HepG2 (cell line): ENCODE results near the gene ARGLU1. TPM values are rescaled to one million over a fixed set of nuclear protein-coding genes. Genes with fewer than 3 reads are reported as not detected.

ENCODE experiments used
- ATAC-seq: fragments of 200-7000 bp; cut with Tn5 transposase; 3 replicates; pipeline ENCODE4 v1.9.1; 2020; ENCODE audit warnings: mild to moderate bottlenecking, moderate library complexity
- BruUV-seq: library from RNA; stranded (reverse); fragments of 400-500 nt; replicated peaks from 2 replicates; lab custom pipeline; 2021; lab: Mats Ljungman, UMichigan
- CTCF ChIA-PET: fragments of 300-600 bp; formaldehyde crosslinking; extraction: SDS; loops from one replicate; lab custom pipeline; 2021; ENCODE audit warnings: low total read pairs, inconsistent platforms, low intra/inter-chr PET ratio; lab: Yijun Ruan, JAX
- POLR2A ChIA-PET: fragments of 350-600 bp; sonication (Branson Sonifier 250); formaldehyde crosslinking; loops from one replicate; lab custom pipeline; 2020; ENCODE audit warnings: antibody characterized with exemption, inconsistent platforms; lab: Yijun Ruan, JAX
- DNase-seq: peaks from one replicate; pipeline ENCODE4 v3.0.0-alpha.2; 2015; ENCODE audit warnings: low spot score
- FAIRE-seq: peaks from 3 replicates; lab custom pipeline; 2011; peaks lifted over from hg19 to GRCh38; lab: Jason Lieb, UNC
- H2AFZ ChIP-seq: one replicate; pipeline ENCODE4 v1.6.1; 2011; ENCODE audit warnings: low read length, inconsistent platforms
- H3K27ac ChIP-seq: fragments of 300-600 bp; 3 replicates; pipeline ENCODE4 v1.8.0; 2011; ENCODE audit warnings: mixed run types, mild to moderate bottlenecking, mixed read lengths, low read length, inconsistent platforms; ENCODE audit not compliant: insufficient read depth; ENCODE audit errors: extremely low read length
- H3K27me3 ChIP-seq, 2 experiments: fragments of 200-600 bp in 1 of 2; 2 replicates in 1 of 2; 3 replicates in 1 of 2; pipeline versions ENCODE4 v1.6.0 to v1.8.0; 2011; ENCODE audit warnings: low read length in 2 of 2, mild to moderate bottlenecking in 2 of 2, moderate library complexity in 2 of 2, inconsistent platforms in 1 of 2; ENCODE audit not compliant: insufficient read depth in 2 of 2, control insufficient read depth in 1 of 2
- H3K36me3 ChIP-seq, 2 experiments: fragments of 200-600 bp in 1 of 2; replicated peaks in 1 of 2; 2 replicates in 1 of 2; 3 replicates in 1 of 2; pipeline versions ENCODE4 v1.5.1 to v1.8.0; 2011; ENCODE audit warnings: low read length in 2 of 2, inconsistent platforms in 1 of 2; ENCODE audit not compliant: insufficient read depth in 2 of 2, control insufficient read depth in 1 of 2
- H3K4me1 ChIP-seq: 2 replicates; pipeline ENCODE4 v1.5.1; 2012; ENCODE audit warnings: low read length, inconsistent platforms; ENCODE audit not compliant: insufficient read depth
- H3K4me2 ChIP-seq: 2 replicates; pipeline ENCODE4 v1.6.0; 2011; ENCODE audit warnings: low read depth, low read length, inconsistent platforms
- H3K4me3 ChIP-seq, 3 experiments: fragments of 200-600 bp in 1 of 3; sonication (generic), shearing (Covaris generic) in 1 of 3; replicated peaks in 1 of 3; 2 replicates each; pipeline ENCODE4 v1.5.1; 2011 to 2016; ENCODE audit warnings: low read length in 3 of 3, inconsistent platforms in 2 of 3, low read depth in 2 of 3, mild to moderate bottlenecking in 2 of 3, control low read depth in 1 of 3, mixed read lengths in 1 of 3; ENCODE audit not compliant: insufficient read depth in 1 of 3
- H3K79me2 ChIP-seq: one replicate; pipeline ENCODE4 v1.6.1; 2011; ENCODE audit warnings: low read length, inconsistent platforms; ENCODE audit not compliant: insufficient read depth
- H3K9ac ChIP-seq: 2 replicates; pipeline ENCODE4 v1.6.0; 2011; ENCODE audit warnings: mild to moderate bottlenecking, low read depth, low read length, inconsistent platforms; ENCODE audit not compliant: insufficient read depth
- H3K9me3 ChIP-seq: 2 replicates; pipeline ENCODE4 v1.5.1; 2012; ENCODE audit warnings: mild to moderate bottlenecking, low read length
- H4K20me1 ChIP-seq: 2 replicates; pipeline ENCODE4 v1.6.0; 2011; ENCODE audit warnings: inconsistent platforms, mild to moderate bottlenecking, low read length, moderate library complexity; ENCODE audit not compliant: insufficient read depth
- BHLHE40 ChIP-seq: IDR thresholded peaks from 2 replicates; pipeline ENCODE4 v1.6.1; 2011; ENCODE audit warnings: low read length, improper control_type of control experiment
- EED ChIP-seq: sonication (generic); formaldehyde crosslinking; IDR thresholded peaks from 2 replicates; pipeline ENCODE4 v1.5.0; 2020; ENCODE audit warnings: mild to moderate bottlenecking, missing genetic modification reagents
- ERF ChIP-seq: IDR thresholded peaks from 2 replicates; pipeline ENCODE4 v1.6.1; 2018; ENCODE audit warnings: missing biosample characterization, missing genetic modification reagents
- FLYWCH1 ChIP-seq: sonication (generic); formaldehyde crosslinking; IDR thresholded peaks from 2 replicates; pipeline ENCODE4 v1.8.1; 2023; ENCODE audit warnings: mild to moderate bottlenecking, missing genetic modification reagents
- HDAC1 ChIP-seq: sonication (generic); formaldehyde crosslinking; IDR thresholded peaks from 2 replicates; pipeline ENCODE4 v1.5.1; 2020; ENCODE audit warnings: mild to moderate bottlenecking, missing genetic modification reagents
- KDM6A ChIP-seq: IDR thresholded peaks from 2 replicates; pipeline ENCODE4 v1.6.1; 2016; ENCODE audit warnings: low read depth
- NCOA1 ChIP-seq: sonication (generic); formaldehyde crosslinking; IDR thresholded peaks from 2 replicates; pipeline ENCODE4 v1.9.0; 2021; ENCODE audit warnings: missing genetic modification reagents
- NONO ChIP-seq, 2 experiments: fragments of 450-650 bp in 1 of 2; sonication (generic) in 1 of 2; formaldehyde crosslinking in 1 of 2; IDR thresholded peaks in 1 of 2; conservative IDR thresholded peaks in 1 of 2; 2 replicates each; pipeline versions ENCODE4 v1.6.1 to v1.8.0; 2017 to 2022; ENCODE audit warnings: mild to moderate bottlenecking in 1 of 2, missing genetic modification reagents in 1 of 2, moderate library complexity in 1 of 2
- PAF1 ChIP-seq: IDR thresholded peaks from 2 replicates; pipeline ENCODE4 v1.6.1; 2016; ENCODE audit warnings: missing genetic modification reagents, missing compliant biosample characterization
- SP1 ChIP-seq, 2 experiments: fragments of 450-650 bp in 1 of 2; sonication (generic) in 1 of 2; formaldehyde crosslinking in 1 of 2; IDR thresholded peaks; 2 replicates each; pipeline versions ENCODE4 v1.4.0 to v1.6.1; 2016 to 2020; ENCODE audit warnings: missing genetic modification reagents in 1 of 2
- TARDBP ChIP-seq: sonication (generic); formaldehyde crosslinking; IDR thresholded peaks from 2 replicates; pipeline ENCODE4 v1.8.0; 2022; ENCODE audit warnings: mild to moderate bottlenecking, missing genetic modification reagents
- ZKSCAN1 ChIP-seq: fragments of 150-350 bp; IDR thresholded peaks from 2 replicates; pipeline ENCODE4 v1.6.1; 2014; ENCODE audit warnings: low read length
- ZNF337 ChIP-seq: sonication (generic); formaldehyde crosslinking; IDR thresholded peaks from 2 replicates; pipeline ENCODE4 v1.5.1; 2020; ENCODE audit warnings: missing genetic modification reagents, low read depth, mild to moderate bottlenecking, borderline replicate concordance
- ZNF510 ChIP-seq: sonication (generic); formaldehyde crosslinking; IDR thresholded peaks from 2 replicates; pipeline ENCODE4 v1.4.0; 2020; ENCODE audit warnings: low read depth, mild to moderate bottlenecking, missing genetic modification reagents
- ZNF775 ChIP-seq: sonication (generic); formaldehyde crosslinking; IDR thresholded peaks from 2 replicates; pipeline ENCODE4 v1.4.0; 2020; ENCODE audit warnings: missing genetic modification reagents, mild to moderate bottlenecking, moderate library complexity, borderline replicate concordance
- WGBS: methylation state at CpG from one replicate; pipeline ENCODE4 v1.1.6; 2017; ENCODE audit warnings: low lambda C conversion rate; 5-methylcytosine and 5-hydroxymethylcytosine counted together
- in situ Hi-C: cut with HindIII; loops from 2 replicates; pipeline ENCODE4 v1.10.0; 2017; ENCODE audit warnings: low pct_unique_long_range_greater_than_20kb; ENCODE audit not compliant: extremely low pct_ligation_motif_present
- intact Hi-C: fragments of 100-400 bp; cut with micrococcal nuclease; formaldehyde crosslinking; loops from one replicate; pipeline ENCODE4 v1.10.0; 2022; ENCODE audit not compliant: unreplicated experiment
- polyA plus RNA-seq, 8 experiments: library from polyadenylated mRNA; depleted of rRNA in 3 of 8; stranded (reverse) in 7 of 8; unstranded in 1 of 8; fragments of >200 nt; fragmentation: Illumina TruSeq in 4 of 8; extraction: Trizol in 4 of 8; gene quantifications; 2 replicates each; pipeline versions ENCODE4 v1.2.1 to v1.2.3, GENCODE V29; 2011 to 2016; ENCODE audit warnings: low read depth in 4 of 8, missing spikeins in 1 of 8, mixed read lengths in 1 of 8; ENCODE audit not compliant: insufficient read depth in 1 of 8
- total RNA-seq, 5 experiments: library from RNA; depleted of rRNA; stranded (reverse); fragments of >200 nt; fragmentation: Illumina TruSeq; extraction: Trizol; gene quantifications; 2 replicates each; pipeline ENCODE4 v1.2.3, GENCODE V29; 2016; ENCODE audit warnings: low read depth in 1 of 5
- TF ChIP-seq, protein P1 (sequence below): sonication (generic); formaldehyde crosslinking; IDR thresholded peaks from 2 replicates; pipeline ENCODE4 v1.4.0; 2020; ENCODE audit warnings: missing genetic modification reagents
- TF ChIP-seq, protein P2 (sequence below): sonication (generic); formaldehyde crosslinking; IDR thresholded peaks from 2 replicates; pipeline ENCODE4 v1.5.0; 2020; ENCODE audit warnings: missing genetic modification reagents
- TF ChIP-seq, protein P3 (sequence below): sonication (generic); formaldehyde crosslinking; IDR thresholded peaks from 2 replicates; pipeline ENCODE4 v1.4.0; 2020; ENCODE audit warnings: missing genetic modification reagents

Gene ARGLU1
- total and polyA plus RNA-seq, 2 of the 13 experiments (the other 11 are each of a cell fraction or from before 2014, with no cell fraction given), result 47.1 to 70.6 TPM

DNA sequence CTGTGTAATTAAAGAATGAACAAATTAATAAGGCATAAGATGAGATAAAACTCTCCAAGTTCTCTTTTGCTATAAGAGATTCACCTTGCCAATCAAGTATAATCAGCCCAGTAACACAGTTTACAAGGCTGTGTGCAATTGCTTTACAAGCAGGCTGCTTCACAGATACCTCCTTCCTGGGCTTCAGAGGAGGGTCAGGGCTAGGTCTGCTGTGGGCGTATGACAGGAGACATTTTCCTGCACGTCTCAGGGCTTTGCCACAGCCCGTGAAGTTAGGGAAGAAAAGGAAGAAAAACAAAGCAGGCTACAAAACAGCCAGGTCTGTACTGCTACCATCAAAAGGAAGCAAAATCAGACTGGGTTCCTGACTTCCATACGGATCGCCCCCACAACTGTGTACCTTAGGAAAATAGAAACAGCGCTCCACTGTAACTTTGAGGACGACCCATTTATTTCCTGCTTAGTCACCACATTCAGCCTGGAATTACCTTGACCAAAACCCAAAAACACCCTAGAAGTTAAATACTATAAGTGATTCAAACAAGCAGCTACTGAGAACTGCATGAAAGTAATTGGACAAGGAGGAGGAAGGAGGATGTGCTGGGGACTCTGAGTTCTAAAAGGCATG, 44.9 kb downstream of the ARGLU1 start:
- 49% methylated on average over 7 of the region's 7 CpGs for WGBS
- no peaks in the 10 kb centered on the region for H3K36me3 ChIP-seq
- BruUV-seq, result no TSS peak
- H3K9me3 ChIP-seq, result no peaks in the 10 kb centered on the region
- intact Hi-C loops, result no loop called here
- H3K27ac ChIP-seq, result no peak overlapping the region
- no peak overlapping the region for H2AFZ ChIP-seq
- H3K79me2 ChIP-seq, result no peaks in the 10 kb centered on the region
- CTCF ChIA-PET, result no interaction called here
- DNase-seq, result no peak
- no peak overlapping the region for H3K4me2 ChIP-seq
- H3K4me3 ChIP-seq, result no peak overlapping the region
- no peak for ATAC-seq
- H4K20me1 ChIP-seq, result no peaks in the 10 kb centered on the region
- no peak for FAIRE-seq
- H3K4me1 ChIP-seq, result no peaks in the 10 kb centered on the region
- in situ Hi-C loops, result no loop called here
- POLR2A ChIA-PET, result no interaction called here
- no peak overlapping the region for H3K9ac ChIP-seq
- no peaks in the 10 kb centered on the region; a peak in 1 of 5 replicates for H3K27me3 ChIP-seq
- TF ChIP-seq ZKSCAN1 (no peak), ERF (no peak), BHLHE40 (no peak), ZNF775 (CRISPR knock-in tag) (no peak), NONO (IDR thresholded peaks at IDR 0.05) (no peak), NONO (CRISPR knock-in tag; conservative IDR thresholded peaks at IDR 0.05) (no peak), KDM6A (CRISPR knock-in tag) (no peak), FLYWCH1 (CRISPR knock-in tag) (no peak), NCOA1 (CRISPR knock-in tag) (no peak), EED (CRISPR knock-in tag) (no peak), TARDBP (no peak), ZNF337 (CRISPR knock-in tag) (no peak), PAF1 (CRISPR knock-in tag) (no peak), ZNF510 (no peak), HDAC1 (CRISPR knock-in tag) (no peak), SP1 (IDR thresholded peaks at IDR 0.05) (no peak), SP1 (CRISPR knock-in tag; IDR thresholded peaks at IDR 0.05) (no peak)
- TF ChIP-seq, protein P1, sequence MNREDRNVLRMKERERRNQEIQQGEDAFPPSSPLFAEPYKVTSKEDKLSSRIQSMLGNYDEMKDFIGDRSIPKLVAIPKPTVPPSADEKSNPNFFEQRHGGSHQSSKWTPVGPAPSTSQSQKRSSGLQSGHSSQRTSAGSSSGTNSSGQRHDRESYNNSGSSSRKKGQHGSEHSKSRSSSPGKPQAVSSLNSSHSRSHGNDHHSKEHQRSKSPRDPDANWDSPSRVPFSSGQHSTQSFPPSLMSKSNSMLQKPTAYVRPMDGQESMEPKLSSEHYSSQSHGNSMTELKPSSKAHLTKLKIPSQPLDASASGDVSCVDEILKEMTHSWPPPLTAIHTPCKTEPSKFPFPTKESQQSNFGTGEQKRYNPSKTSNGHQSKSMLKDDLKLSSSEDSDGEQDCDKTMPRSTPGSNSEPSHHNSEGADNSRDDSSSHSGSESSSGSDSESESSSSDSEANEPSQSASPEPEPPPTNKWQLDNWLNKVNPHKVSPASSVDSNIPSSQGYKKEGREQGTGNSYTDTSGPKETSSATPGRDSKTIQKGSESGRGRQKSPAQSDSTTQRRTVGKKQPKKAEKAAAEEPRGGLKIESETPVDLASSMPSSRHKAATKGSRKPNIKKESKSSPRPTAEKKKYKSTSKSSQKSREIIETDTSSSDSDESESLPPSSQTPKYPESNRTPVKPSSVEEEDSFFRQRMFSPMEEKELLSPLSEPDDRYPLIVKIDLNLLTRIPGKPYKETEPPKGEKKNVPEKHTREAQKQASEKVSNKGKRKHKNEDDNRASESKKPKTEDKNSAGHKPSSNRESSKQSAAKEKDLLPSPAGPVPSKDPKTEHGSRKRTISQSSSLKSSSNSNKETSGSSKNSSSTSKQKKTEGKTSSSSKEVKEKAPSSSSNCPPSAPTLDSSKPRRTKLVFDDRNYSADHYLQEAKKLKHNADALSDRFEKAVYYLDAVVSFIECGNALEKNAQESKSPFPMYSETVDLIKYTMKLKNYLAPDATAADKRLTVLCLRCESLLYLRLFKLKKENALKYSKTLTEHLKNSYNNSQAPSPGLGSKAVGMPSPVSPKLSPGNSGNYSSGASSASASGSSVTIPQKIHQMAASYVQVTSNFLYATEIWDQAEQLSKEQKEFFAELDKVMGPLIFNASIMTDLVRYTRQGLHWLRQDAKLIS, result no peak
- TF ChIP-seq, protein P2, sequence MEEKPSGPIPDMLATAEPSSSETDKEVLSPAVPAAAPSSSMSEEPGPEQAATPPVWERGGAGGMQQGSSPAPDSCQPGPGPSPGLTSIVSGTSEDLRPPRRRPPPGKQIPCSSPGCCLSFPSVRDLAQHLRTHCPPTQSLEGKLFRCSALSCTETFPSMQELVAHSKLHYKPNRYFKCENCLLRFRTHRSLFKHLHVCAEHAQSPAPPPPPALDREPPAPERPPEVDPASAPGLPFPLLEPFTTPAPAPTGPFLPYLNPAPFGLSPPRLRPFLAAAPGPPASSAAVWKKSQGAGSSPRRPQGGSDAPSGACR (CRISPR knock-in tag), result no peak
- TF ChIP-seq, protein P3, sequence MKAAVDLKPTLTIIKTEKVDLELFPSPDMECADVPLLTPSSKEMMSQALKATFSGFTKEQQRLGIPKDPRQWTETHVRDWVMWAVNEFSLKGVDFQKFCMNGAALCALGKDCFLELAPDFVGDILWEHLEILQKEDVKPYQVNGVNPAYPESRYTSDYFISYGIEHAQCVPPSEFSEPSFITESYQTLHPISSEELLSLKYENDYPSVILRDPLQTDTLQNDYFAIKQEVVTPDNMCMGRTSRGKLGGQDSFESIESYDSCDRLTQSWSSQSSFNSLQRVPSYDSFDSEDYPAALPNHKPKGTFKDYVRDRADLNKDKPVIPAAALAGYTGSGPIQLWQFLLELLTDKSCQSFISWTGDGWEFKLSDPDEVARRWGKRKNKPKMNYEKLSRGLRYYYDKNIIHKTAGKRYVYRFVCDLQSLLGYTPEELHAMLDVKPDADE (CRISPR knock-in tag), result no peak
